HuH-7 (cell line): ENCODE measurements around the gene MRPL32.
"Not testable (repeated sequence)": the region's sequence is repeated elsewhere in the genome, so short reads cannot be mapped to it uniquely, and the experiment has no call there.

Experiments used
- DNase-seq: peaks from one replicate; pipeline ENCODE4 v3.0.0; 2011; ENCODE audit warnings: low spot score

MRPL32 gene

DNA sequence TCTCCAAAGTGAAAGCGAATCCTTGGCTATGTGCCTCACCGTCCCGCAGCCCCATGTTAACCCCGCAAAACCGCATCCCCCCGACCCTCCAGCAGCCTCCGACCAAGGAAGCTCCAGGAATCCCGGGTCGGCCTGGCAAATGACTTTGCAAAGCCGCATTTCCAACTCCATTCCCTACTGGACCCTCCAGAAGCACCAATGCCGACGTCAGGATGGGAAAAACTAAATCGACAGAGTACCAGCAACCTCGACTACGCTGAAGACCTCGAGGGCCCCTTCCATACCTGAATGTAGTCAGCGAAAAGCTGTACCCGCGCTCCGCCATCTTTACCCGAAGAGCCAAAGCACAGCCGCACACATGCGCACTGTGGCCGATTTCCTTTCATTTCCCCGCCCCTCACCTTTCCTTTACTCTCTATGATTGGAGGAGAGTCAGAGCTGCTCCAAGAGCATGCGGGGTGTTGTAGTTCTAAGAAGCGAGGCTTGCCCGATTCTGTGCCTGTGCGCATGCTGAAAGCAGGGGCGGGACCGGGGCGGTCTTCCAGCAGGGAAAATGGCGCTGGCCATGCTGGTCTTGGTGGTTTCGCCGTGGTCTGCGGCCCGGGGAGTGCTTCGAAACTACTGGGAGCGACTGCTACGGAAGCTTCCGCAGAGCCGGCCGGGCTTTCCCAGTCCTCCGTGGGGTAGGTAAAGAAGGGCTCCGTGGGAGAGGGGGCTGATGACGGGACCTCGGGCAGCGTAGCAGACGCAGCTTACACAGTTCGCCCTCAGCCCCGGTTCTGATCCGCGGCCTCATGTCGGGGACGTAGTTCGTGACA is at the start of gene MRPL32, which contains the start of gene PSMA2:
MRPL32 (plus strand) TSS at position 543 of the 818 bp plus-strand sequence; CDS start at position 554, 11 bp downstream.
PSMA2 (minus strand) TSS at position 341 of the 818 bp plus-strand sequence; CDS start at position 325, 16 bp downstream.
- DNase-seq, result peak; percentile 91

DNA sequence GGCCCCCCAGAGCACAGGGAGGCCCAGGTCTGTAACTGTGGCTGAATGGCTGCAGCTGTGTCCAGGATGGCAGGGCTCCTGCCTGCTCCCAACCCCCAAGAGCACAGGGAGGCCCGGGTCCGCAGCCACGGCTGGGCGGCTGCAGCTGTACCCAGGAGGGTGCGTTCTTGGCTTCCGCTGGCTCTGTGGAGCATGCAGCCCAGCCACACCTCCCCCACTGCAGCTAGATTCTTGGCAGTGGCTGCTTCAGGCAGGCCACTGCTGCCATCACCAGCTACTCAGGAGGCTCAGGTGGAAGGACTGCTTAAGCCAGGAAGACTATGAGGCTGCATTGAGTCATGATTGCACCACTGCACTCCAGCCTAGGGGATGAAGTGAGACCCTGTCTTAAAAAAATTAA is 48.2 kb upstream of the MRPL32 start:
- no peak for DNase-seq

DNA sequence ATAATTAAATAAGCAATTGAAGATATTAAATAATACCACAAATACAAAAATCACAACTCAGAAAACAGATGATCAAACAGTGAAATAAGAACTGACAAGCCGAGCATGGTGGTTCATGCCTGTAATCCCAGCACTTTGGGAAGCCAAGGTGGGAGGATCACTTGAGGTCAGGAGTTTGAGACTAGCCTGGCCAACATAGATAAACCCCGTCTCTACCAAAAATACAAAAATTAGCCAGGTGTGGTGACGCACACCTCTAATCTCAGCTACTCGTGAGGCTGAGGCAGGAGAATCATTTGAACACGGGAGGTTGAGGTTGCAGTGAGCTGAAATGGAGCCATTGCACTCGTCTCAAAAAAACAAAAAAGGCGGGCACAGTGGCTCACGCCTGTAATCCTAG is 47.0 kb upstream of the MRPL32 start:
- not testable (repeated sequence) for DNase-seq

DNA sequence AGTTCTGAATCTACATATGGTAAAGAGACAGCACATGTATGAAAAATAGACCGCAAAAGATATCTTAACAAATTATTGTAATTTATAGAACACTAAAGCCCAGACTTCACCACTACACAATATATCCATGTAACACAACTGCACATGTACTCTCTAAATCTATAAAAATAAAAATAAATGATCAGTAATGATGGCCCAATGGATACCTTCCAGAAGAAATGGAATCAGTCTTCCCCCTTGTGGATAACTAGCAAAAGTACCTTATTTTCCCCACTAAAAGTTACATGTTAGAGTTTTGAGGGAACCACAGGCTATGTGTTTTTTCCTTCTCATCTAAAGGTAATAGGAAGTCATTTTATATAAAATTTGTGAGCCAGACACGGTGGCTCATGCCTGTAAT is 46.0 kb upstream of the MRPL32 start:
- DNase-seq, result no peak

DNA sequence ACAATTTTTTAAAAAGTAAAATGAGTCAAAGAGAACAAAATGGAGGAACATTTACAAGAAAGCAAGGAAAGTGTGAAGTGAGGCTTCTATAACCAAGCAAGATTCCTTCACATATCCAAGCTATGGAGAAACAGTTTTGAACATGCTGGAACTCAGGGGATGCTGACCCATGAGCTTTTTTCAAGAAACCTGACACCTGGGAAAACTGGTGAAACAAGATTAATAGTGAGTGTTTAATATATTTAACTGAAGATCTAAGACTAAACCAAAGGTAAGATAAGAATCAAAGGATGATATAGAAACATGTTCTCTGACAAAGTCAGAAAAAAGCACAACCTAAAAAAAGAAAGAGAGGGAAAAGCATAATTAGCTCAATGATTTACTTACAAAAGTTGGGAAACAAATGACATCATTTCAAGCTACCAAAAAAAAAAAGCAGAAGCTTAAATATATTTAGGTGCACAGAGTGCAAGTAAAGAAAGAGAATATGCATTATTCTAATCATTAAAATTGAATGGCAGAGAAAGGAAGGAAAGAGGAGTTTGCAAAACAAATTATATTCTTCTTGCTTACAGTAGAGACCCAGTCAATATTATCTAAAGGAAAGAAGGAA is 45.2 kb upstream of the MRPL32 start:
- no peak for DNase-seq

DNA sequence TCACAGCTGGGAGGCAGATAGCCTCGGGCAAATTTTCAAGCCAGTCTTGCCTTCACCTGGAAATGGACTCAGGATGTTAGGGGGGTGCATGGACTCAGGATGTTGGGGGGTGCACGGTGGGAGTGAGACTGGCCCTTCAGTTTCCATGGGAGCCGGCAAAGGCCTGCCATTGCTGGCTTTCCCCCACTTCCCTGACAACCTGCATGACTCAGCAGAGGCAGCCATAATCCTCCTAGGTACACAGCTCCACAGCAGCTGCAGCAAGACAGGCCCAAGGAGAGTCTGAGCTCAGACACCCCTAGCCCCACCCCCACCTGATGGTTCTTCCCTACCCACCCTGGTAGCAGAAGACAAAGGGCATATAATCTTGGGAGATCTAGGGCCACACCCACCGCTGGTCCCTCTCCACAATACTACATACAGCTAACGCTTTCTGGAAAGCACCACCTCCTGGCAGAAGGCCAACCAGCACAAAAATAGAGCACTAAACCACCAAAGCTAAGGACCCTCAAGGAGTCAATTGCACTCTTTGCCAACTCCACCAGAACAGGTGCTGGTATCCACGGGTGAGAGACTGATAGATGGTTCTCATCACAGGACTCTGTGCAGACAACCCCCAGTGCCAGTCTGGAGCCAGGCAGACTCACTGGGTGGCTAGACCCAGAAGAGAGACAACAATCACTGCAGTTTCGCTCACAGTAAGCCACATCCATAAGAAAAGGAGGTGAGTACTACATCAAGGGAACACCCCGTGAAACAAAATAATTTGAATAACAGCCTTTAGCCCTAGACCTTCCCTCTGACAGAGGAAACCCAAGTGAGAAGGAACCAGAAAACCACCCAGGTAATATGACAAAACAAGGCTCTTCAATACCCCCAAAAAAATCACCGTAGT is 38.6 kb upstream of the MRPL32 start:
- no peak for DNase-seq

DNA sequence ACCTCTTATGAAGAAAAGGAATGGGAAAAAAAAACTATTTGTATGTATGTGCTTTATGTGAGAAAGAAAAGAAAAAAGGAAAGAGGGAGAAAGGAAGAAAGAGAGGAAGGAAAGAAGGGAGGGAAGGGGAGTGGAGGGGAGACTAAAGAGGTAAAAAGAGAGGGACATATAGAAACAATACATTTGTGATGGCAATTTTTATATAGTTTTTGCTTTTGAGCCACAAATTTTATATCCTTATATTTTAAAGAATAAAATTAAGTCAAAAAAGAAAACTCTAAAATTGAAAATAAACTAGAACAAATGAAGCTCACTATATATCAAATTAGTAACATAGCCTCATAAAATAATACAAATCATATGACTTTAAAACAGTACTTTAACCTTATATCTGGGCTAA is 31.3 kb upstream of the MRPL32 start:
- no peak for DNase-seq

DNA sequence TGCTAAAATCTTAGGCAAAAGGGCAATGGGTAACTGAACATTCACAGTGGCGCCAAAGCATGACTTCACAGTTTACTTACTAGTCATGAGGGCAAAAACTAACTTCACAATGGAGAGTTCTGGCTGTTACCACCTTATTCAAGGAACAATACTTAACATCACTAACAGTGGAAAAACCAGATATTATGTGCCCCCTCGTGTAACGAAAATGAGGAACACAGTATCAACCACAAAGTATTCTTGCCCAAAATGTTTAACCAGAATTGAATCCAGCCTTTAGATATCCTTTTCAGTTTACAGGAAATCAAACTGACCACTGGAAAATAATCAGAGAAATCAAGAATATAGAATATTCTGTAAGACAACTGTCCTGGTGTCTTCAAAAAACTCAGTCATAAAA is 29.8 kb upstream of the MRPL32 start:
- no peak for DNase-seq

DNA sequence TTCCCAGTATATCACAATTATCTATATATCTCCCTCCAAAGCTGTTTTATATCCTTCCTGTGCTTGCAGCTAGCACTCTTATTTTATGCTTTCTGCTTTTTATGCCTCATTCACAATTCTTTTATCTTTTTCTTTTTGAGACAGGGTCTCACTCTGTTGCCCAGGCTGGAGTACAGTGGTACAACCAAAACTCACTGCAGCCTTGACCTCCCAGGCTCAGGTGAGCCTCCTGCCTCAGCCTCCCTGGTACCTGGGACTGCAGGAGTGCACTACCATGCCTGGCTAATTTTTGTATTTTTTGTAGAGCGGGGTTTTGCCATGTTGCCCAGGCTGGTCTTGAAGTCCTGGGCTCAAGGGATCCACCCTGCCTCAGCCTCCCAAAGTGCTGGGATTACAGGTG is 26.0 kb upstream of the MRPL32 start:
- no peak for DNase-seq

DNA sequence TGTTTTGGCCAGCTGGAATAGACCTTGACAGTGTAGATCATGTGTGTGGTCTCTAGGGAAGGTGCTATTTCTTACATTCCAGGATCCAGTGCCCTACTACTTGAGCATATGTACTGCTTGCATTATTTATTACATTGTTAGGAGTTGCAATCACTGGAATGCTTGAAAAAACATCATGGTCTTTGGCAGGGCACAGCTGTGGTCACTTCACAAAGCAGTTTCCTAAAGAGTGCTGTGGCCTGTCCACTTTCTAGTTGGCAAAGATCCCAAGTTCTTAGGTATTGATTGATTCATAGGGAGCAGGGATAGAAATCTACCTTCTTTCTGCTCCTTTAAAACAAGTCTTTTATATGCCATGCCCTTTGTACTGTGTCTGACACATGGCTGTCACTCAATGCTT is 24.9 kb upstream of the MRPL32 start:
- DNase-seq, result no peak

DNA sequence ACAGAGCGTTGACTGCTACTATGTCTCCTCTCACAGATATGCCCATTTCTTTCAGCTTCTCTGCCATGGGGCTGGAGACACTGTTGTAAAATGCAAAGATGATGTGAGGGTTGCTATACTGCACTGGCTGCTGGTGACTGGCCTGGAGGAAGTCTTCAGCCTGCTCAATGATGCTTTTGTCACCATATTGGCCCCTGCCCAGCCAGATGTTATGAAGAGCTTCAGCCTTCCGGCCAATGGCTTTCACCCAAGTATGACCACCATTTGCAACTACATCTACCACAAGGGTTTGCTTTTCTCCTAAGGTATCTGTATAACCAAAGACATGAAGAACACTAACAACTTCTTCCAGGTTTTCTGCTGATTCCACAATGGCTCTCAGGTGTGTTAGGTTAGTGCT is 21.9 kb upstream of the MRPL32 start:
- no peak for DNase-seq

DNA sequence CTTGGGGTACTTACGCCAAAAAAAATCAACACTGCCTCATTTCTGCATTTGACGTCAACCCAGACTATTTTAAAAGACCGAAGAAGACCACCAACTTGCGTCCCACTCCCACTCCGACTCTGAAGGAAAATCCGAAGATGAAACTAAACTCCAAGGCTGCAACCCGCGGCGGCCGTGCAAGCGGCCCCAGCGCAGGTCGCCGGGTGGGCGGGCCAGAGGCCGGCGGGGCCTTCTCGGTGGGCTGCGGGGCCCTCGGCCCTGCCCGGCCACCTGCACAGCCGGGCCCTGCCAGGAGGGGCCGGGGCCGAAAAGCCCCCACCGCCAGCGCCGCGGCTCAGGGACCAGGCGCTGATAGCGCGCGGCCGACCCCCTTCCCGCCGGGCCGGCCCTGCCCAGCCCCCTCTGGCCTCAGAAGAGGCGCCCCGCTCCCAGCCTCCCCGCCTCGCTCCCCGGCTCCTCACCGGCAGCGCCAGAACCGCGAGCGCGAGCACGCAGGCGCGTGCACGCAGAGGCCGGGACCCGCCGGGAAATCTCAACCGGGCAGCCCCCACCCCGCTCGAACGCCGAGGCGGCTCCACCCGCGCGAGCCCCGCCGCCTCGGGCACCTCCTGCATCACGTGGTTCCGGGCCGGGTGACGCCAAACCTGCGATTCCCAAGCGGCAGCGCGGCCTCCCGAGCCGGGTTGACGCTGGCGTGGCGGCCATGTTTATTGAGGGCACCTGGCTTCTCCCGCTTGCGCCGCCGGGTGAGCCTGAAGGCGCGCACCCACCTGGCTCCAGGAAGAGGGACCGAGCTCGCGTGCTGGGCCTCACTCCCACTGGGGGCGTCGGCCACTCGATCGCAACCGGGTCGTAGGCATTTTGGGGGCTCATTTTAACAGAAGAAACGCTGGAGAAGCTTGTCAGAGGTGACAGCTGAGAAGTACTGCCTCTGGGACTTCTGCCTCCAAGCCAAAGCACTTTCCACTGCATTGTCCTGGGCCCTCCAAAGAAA is 20.4 kb upstream of the MRPL32 start, which contains the start of gene C7orf25:
C7orf25 (minus strand) TSS at position 617 of the 994 bp plus-strand sequence. CDS start 1,170 bp downstream, outside the sequence.
- peak; percentile 88 for DNase-seq

DNA sequence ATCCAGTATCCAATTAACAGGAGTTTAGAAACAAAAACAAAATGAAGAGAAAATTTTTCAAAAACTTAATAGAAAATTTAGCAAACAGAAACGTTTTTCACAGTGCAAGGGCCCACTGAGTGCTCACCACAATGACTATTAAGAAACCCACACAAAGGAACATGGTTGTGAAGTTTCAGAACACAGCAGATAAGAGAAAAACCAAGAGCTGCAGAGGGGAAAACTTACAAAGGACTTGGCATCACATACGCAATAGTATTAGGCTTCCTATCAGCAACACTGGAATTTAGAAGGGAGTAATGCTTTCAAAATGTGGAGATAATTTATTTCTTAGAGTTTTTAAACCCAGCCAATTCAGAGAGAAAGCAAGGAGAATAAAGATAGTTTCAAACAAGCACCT is 18.6 kb upstream of the MRPL32 start:
- DNase-seq, result no peak

DNA sequence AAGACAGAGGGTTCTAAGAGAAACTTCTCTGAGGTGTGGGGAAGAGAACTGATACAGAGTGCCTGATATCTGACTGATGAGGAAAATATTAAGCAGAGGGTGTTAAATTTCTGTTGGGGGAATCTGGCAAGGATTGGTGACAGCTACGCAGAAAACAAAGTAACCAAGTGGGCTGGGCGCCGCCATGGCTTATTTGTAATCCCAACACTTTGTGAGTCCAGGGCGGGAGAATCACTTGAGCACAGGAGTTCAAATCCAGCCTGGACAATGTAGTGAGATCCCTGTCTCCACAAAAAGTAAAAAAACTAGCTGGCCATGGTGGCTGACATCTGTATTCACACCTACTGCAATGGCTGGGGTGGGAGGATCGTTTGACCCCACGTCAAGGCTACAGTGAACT is 18.2 kb upstream of the MRPL32 start:
- DNase-seq, result no peak

DNA sequence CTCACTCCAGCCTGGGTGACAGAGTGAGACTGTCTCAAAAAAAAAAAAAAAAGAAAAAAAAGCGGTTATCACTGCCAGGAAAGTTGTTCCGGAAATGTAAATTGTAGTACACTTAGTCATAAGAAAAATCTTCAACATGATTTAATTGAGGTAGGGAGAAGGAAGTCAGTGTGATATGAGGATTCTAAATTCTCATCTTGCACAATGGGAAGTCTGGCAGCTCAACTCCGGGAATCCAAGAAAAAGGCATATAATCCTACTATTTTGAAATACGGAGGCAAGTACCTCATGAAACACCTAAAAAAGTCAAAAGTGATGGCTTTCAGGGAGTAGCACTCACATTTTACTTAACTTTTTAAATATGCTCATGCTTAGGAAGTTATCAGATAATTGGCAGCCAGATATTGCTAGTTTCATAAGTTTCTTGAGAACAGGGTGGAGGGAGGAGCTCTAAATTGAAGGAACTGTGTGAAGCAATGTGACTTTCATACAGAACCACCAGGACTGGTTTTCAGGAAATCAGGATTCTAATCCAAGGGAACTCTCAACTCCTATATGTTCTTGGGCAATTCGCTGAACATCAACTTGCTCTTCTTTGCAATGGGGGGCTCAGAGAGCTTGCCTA is 17.6 kb upstream of the MRPL32 start:
- DNase-seq, result no peak

DNA sequence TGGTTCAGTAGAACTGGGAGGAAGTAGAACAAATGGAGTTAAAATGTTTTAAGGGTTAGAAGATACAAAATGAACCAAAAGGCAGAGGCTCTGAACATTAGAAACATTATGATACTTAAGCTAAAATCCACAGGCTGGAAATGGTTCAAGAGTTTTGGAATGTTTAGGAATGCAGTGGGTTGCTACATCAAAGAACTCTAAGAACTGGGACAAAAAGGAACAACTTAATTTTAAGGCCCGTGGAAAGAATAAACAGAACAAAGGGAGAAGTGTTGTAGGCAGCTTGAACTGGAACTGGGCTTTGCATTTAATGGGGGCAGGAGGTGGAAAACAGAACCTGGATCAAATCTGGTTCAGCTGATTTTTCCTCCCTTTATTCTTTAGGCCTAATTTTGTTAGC is 16.8 kb upstream of the MRPL32 start:
- no peak for DNase-seq

DNA sequence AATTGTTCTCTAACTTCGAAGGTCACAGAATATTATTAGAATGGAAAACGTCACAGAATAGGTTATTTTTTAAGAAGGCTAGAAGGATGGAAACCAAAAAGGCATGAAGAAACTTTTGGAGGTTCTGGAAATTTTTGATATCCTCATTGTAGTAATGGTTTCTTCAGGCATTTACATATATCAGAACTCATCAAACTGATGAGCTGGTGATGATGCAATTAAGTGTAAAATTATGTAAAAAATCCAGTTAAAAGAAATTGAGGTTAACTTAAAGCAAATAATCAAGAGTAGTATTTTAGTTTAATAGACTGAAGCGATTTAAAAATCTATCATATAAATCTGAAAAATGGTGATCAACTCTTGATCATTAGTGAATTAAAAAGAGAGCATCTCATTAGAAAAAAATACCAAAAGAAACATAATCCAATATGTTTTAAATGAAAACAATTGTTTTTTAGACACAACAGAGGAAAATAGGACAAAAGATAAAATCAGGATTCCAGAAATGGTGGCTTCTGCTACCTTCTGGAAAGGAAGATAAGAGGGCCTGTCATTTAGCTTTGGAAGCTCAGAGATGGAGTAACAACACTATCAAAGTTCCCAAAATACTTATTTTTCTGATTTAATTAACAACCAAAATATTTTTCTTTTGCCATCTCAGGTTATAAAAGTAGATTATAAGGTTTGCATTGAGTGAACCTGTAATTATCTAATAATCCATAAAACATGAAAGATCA is 10.0 kb upstream of the MRPL32 start:
- DNase-seq, result no peak

DNA sequence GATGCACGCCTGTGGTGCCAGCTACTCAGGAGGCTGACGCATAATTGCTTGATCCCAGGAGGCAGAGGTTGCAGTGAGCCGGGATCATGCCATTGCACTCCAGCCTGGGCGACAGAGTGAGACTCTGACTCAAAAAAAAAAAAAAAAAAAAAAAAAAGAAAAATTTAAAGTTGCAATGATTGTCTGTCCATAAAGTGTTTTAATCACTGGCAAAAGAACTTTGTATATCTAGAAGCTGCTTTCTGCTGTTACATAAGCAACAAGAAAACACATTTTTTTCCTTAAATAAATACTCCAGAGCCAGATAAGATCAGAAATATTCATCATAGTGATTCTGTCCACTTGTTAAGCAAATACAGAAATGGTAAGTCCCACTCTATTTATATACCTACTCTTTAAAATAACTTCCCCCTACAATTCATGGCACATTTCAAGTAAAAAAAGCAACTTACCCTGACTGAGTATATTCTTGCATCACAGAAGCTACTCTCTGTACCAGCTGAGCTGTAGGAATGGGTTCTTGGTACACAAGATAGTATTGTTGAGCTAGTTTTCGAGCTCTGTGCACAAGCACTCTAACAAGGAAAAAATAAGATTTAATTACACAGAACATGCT is 7.8 kb upstream of the MRPL32 start:
- no peak for DNase-seq

DNA sequence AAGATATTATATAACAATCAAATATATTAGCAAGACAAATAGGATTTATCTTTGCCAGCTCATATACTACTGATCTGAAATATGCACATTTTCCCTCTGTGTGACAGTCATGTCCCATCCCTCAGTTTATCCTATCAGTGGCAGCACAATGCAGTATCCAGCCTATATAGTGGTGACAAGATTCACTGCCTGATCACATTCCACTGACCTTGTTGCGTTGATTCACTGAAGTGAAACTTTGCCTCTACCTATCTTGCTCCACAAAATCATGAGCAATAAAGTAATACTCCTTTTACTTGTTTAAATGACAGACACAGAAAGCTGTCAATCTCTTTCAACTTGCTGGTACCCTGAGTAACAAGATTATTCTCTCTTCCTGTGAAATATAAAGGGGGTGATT is 6.5 kb upstream of the MRPL32 start:
- DNase-seq, result no peak

DNA sequence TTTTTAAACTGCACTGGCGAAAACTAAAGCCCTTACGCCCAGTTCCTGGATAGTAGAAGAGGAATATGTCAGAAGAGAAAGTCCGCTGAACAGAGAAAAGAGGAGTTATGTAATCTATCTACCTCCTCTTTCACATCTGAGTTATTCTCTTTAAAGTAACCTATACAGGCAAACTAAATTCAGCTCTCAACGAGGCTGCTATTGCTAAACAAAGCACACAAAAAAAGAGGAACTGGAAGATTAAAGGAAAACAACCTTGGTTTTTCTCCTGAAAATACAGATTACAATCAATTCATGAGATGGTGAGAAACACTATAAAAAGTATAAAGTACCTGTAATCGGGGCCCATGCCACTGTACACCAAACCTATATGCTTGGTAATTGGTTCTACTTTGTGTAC is 6.0 kb upstream of the MRPL32 start:
- no peak for DNase-seq
